Head of caudate nucleus (tissue), 42 donors: ENCODE measurements around the gene PPP1R14B.

ENCODE experiments used
- DNase-seq, 42 donors: peaks; one replicate each; pipeline versions ENCODE4 v3.0.0 to v3.0.0-alpha.2; 2020 to 2021; ENCODE audit warnings: mixed read lengths in 7 of 42
- intact Hi-C: fragments of 100-400 bp; cut with DNase I; formaldehyde crosslinking; loops from one replicate; pipeline ENCODE4 v1.15.0; 2022

PPP1R14B gene

DNA sequence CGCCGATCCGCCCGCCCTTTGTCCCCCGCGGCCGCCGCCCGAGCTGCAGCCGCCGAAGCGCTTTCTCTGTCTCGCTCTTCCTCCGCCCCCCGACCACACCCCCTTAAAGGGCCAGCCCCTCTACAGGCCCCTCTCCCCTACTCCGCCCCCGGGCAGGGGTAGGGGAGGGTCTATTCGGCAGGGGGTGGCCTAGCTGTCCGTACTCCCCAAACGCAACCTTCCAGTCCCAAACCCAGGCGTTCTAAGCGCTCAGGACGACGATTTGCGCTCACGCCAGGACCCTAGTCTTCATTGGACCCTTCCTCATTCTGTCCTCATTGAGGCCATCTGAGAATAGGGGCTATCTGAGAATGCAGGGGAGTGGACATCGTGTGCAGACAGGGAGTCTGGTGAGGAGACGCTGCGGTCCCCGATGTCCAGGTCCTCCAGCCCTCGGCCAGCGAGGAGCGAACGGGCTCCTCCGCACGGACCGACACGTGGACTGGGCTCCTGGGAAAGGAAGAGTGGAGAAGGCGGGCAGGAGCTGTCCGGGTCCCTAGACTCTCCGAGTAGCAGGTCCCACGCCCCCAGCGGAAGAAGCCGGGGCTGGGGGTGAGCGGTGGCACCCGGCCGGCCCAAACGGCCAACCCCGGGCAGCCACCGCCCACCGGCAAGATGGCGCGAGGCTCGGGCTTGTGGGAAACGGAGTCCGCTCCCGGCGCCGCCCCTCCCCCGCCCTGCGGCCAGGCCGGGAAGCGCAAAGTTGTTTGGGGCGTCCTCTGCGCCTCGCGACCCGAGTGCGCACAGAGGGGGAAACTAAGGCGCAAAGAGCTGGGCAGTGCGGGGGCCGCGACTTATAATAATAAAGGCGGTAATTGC lies at the start of gene PPP1R14B:
Gene PPP1R14B (minus strand): TSS at position 73 of the 858 bp plus-strand sequence. CDS start 270 bp downstream, outside the sequence.
- intact Hi-C loops = no loop called here
- peak; percentile 52 to 94 (median 88) for DNase-seq

DNA sequence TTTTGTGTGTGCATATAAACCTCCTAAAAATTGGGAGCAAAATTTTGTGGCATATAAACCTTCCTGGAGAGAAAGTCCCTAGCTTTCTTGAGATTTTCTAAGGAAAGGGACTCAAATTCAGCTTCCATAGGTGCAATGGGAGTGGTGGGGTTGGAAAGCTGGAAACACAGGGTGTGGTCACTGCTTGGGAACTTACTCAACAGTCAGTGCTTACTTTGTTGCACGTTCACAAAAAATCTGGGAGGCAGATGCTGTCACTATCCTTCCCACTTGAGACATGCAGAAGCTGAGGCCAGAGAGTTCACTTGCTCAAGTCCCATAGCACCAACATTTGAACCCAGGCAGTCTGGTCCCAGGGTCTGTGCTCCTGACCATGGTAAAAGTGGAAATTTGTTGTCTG lies 49.5 kb upstream of the PPP1R14B start:
- no peak for DNase-seq
- intact Hi-C loops = no loop called here

- no peak for DNase-seq
- intact Hi-C loops = no loop called here
These were observed 49.0 kb upstream of the PPP1R14B start for GRCh38 chr11:64295760-64296159.

GRCh38 chr11:64294774-64295173 lies 48.0 kb upstream of the PPP1R14B start:
- intact Hi-C loops = no loop called here
- no peak for DNase-seq

GRCh38 chr11:64292460-64293254 lies 45.9 kb upstream of the PPP1R14B start:
- intact Hi-C loops = no loop called here
- peak in 3 of 42 donors; percentile 22 to 39 (median 33) for DNase-seq

DNA sequence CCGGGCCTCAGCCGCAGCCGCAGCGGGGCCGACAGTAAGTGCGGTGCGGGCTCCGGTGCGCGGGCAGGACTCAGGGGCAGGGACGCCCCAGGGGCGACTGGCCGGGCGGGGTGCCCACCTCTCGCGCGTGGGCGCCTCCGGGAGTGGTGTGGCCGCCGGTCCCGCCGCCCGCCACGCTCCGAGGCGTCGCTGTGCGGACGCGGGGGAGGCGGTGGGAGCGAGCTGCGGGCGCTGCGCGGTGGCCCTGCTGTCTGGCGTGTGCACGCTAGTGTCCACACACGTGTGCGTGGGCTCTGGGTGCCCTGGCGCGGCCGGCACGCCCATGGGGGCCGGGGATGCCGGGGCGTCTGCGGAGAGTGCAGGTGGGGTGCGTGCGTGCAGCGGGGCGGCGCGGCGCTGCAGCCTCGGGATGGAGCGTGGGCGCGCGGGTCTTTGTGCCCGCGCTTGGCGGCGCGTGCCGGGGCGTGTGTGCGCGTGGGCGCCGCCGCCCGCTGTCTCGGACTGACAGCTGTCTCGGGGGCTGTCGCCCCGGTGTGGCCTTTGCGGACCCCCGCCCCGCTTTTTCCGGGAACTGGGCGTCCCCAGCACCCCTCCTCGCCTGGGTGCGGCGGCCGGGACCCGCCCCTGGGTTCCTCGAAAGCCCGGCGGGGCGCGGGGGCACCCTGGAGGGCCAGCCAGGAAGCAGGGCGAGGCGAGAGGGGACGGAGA lies 45.2 kb upstream of the PPP1R14B start:
- peak in 6 of 42 donors; percentile 17 to 56 (median 43) for DNase-seq
- intact Hi-C loops = no loop called here

- DNase-seq = no peak
- intact Hi-C loops = no loop called here
These were observed 44.6 kb upstream of the PPP1R14B start, which contains the start of gene KCNK4 for GRCh38 chr11:64291262-64291751. TSS of gene KCNK4 (plus strand) at chr11:64291302. CDS start at chr11:64293019, 1,717 bp downstream.

GRCh38 chr11:64290352-64291261 lies 43.9 kb upstream of the PPP1R14B start:
- peak in 1 of 42 donors; percentile 39 for DNase-seq
- intact Hi-C loops = no loop called here

GRCh38 chr11:64289002-64289564 lies 42.3 kb upstream of the PPP1R14B start:
- DNase-seq = no peak
- intact Hi-C loops = no loop called here

DNA sequence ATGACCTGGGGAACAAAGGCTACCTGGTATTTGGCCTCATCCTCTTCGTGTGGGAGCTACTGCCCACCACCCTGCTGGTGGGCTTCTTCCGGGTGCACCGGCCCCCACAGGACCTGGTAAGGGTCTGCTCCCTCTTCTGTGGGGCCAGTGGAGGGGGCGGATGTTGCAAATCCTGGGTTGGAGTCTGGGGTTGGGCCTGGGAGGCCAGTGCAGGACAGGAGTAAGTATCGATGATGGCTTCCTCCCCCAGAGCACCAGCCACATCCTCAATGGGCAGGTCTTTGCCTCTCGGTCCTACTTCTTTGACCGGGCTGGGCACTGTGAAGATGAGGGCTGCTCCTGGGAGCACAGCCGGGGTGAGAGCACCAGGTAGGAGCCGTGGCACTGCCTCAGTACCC lies 41.6 kb upstream of the PPP1R14B start:
- no peak for DNase-seq
- intact Hi-C loops = no loop called here

DNA sequence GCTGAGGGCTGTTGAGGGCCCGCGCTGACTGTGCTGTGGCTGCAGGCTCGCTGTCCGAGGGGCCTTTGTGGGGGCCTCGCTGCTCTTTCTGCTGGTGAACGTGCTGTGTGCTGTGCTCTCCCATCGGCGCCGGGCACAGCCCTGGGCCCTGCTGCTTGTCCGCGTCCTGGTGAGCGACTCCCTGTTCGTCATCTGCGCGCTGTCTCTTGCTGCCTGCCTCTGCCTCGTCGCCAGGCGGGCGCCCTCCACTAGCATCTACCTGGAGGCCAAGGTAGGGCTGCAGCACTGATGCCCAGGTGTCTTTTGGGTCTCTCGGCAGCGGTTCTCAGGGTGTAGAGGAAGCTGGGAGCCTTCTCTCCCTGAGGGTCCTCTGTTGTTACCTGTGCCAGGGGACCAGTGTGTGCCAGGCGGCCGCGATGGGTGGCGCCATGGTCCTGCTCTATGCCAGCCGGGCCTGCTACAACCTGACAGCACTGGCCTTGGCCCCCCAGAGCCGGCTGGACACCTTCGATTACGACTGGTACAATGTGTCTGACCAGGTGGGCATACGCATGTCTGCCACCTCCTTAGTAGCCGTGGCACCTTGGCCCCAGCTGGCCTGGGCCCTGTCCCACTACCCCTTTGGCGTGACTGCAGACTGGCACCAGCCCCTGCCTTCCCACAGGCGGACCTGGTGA lies 41.1 kb upstream of the PPP1R14B start:
- intact Hi-C loops = no loop called here
- no peak for DNase-seq

GRCh38 chr11:64286801-64287159 lies 40.0 kb upstream of the PPP1R14B start:
- intact Hi-C loops = no loop called here
- DNase-seq = no peak

GRCh38 chr11:64285885-64286800 lies 39.4 kb upstream of the PPP1R14B start:
- peak in 1 of 42 donors; percentile 21 for DNase-seq
- intact Hi-C loops = loop anchor here (2.0 kb wide), 1 partner anchor 15 kb away; no protein-coding TSS in a partner anchor

DNA sequence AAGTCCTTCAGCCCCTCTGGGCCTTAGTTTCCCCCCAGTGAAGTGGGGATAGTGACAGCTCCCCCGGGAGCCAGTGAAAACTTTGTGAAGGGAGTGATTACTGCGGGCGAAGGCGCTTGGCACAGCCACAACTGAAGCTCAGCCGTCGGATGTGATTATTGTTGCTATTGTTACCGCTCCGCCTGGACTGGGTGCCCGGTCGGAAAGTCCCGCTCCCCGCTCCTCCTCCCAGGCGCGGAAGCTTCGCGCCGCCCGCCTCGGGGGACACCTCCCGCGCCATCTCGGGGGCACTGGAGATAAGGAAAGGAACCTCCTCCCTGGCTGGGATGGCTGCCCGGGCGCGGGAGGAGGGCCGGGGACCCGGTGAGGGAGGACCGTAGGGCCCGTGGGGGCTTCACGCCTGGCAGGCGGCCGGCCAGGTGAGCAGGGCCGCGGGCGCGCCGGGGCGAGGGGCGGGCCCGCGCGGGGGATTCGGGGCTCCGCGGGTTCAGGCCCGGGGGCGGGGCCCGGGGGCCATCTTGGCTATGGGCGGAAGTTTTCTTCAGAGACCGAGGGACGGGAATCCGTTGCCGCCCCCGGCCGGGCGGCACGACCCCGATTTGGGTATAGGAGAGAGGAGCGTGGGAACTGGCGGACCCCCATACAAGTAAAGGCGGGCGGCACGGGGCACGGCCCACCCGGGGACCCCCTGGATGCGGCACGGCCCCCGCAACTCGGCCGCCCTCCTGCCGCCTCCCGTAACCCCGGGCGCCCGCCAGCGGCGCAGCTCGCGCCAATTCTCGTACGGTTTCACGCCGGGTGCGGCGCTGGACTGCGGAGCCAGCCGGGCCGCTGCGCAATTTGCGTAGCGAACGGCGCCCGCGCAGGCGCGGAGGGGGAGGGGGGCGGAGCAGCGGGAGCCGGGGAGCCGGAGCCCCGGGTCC lies 38.5 kb upstream of the PPP1R14B start, which contains the start of gene GPR137:
Gene GPR137 (plus strand): TSS at position 887 of the 923 bp plus-strand sequence. CDS start 677 bp downstream, outside the sequence.
- DNase-seq = peak; percentile 61 to 96 (median 91)
- intact Hi-C loops = loop anchor here (2.0 kb wide), 1 partner anchor 14 kb away; no protein-coding TSS in a partner anchor
